ENCODE data around the gene IKZF3.

Gene IKZF3

DNA sequence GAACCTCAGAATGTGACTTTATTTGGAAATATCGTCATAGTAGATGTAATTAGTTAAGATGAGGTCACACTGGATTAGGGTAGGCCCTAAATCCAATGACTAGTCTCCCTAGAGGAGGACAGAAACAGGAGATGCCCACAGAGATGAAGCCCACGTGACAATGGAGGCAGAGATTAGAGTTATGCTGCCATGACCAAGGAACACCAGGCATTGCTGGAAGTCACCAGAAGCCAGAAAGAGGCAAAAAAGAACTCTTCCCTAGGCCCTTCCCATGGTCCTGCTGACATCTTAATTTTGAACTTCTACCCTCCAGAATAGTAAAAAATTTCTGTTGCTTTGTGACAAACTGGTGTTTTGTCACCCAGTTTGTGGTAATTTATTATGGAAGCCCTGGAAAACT is 49.6 kb downstream of the IKZF3 start:
- no peak for DNase-seq (ENCODE audit: low read depth)

GRCh38 chr17:39813631-39814030 is 50.5 kb downstream of the IKZF3 start:
- DNase-seq (ENCODE audit: low read depth) = no peak

DNA sequence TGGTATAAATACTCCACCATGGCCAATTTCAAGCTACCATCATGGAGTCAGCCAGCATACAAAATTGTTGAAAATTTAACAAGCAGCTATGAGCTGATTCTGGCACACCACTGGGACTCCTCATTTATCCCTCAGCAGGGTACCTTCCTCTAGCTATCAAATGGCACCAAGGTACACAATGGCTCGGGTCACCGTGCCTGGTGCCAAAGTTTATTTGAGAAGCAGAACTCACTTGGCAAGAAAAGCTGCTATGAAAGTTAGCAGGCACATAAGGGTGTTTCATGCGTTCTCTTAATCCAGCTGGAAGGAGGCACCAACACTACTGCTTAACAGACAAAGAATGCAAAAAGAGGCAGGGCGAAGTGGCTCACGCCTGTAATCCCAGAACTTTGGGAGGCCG is 51.6 kb downstream of the IKZF3 start:
- no peak for DNase-seq (ENCODE audit: low read depth)

GRCh38 chr17:39810939-39811728 is 53.0 kb downstream of the IKZF3 start:
- no peak for DNase-seq (ENCODE audit: low read depth)

- DNase-seq (ENCODE audit: low read depth) = no peak
These were observed 54.9 kb downstream of the IKZF3 start for GRCh38 chr17:39809221-39809620.

GRCh38 chr17:39808409-39808997 is 55.6 kb downstream of the IKZF3 start:
- no peak for DNase-seq (ENCODE audit: low read depth)

- DNase-seq (ENCODE audit: low read depth) = no peak
These were observed 59.3 kb downstream of the IKZF3 start for GRCh38 chr17:39804839-39805238.

GRCh38 chr17:39801055-39801454 is 63.1 kb downstream of the IKZF3 start:
- DNase-seq (ENCODE audit: low read depth) = no peak

GRCh38 chr17:39800540-39800939 is 63.6 kb downstream of the IKZF3 start:
- DNase-seq (ENCODE audit: low read depth) = no peak

- no peak for DNase-seq (ENCODE audit: low read depth)
These were observed 64.7 kb downstream of the IKZF3 start for GRCh38 chr17:39799395-39799794.

DNA sequence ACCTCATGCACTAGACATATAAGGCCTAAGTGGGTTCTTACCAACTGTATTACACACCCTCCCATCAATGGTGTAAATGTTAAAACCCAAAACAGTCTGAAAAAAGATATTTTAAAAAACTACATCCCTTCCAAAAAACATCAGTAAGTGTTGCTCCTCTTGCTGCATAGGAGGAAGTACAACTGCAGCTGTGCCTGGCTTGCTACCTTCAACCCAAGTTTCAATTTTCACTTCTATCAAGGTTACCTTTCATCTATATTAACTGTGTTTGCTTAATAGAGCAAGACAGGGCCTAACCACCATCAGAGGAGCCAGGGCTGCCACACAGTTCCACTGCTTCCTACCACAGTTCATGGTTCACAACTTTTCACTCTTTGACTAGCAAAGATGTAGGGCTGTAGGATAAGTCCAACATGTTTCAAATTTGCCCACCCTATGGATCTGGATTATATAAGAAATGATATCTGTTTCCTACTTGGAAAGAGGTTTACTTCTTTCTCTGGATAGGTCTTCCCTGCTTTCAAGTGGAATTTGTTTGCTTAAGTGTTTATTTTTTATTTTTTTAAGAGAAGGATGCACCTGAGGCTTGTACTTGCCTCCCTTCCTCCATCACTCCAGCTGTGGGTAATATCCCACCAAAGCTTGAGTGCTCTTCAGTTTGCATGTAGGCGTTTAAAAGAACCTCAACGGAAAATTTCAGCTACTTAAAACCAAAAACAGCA is 69.7 kb downstream of the IKZF3 start:
- DNase-seq (ENCODE audit: low read depth) = no peak

GRCh38 chr17:39793301-39793872 is 70.7 kb downstream of the IKZF3 start:
- DNase-seq (ENCODE audit: low read depth) = no peak

DNA sequence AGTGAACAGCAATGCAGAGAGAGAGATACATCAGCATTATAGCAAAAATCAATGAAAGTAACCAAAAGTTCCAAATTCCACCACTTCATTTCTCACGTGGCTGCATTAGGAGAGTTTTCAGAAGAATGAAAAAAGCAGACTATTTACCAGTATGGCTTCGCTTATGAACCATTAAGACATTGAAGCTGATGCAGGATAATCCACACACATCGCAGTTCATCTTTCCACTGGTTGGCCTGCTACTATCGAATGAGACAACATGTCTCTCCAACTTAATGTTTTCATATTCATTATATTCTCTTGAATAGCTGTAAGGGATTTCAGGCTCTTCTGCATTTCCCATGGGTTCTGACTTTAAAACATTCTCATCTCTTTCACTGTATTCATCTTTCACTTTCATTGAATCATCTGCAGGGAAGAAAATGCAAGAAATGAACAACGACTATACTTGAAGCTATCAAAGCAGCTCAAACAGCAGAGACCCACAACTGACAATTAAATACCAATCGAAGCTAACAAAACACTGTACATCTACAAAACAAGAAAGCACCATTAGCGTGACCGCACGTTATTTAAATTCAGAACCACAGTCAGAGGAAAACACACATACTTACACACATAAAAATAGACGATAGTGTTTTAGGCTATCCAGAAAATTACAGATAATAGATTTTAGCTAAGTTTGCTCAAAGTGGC is 71.4 kb downstream of the IKZF3 start:
- no peak for DNase-seq (ENCODE audit: low read depth)

GRCh38 chr17:39791111-39791992 is 72.8 kb downstream of the IKZF3 start:
- DNase-seq (ENCODE audit: low read depth) = no peak

- DNase-seq (ENCODE audit: low read depth) = peak; percentile 29
These were observed 76.2 kb downstream of the IKZF3 start for GRCh38 chr17:39787743-39788484.

DNA sequence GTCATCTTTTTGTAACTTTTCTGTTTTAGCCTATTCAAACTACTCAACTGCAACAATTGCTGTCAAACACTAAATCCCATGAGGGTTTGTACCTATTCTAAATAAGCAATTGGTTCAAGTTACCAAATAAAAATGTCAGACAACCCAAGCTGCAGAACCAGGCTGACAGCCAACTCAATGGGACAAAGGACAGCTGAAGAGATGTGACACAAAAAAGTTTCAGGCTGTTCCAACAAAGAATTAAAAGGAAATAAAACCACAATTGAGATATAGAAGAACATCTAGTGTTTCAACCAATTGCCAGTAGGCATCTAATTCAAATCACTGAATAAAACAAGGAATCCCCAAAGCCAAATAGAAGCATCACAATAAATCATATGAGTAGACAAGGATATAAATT is 77.1 kb downstream of the IKZF3 start:
- DNase-seq (ENCODE audit: low read depth) = no peak

- DNase-seq (ENCODE audit: low read depth) = no peak
These were observed 81.1 kb downstream of the IKZF3 start for GRCh38 chr17:39782980-39783379.

DNA sequence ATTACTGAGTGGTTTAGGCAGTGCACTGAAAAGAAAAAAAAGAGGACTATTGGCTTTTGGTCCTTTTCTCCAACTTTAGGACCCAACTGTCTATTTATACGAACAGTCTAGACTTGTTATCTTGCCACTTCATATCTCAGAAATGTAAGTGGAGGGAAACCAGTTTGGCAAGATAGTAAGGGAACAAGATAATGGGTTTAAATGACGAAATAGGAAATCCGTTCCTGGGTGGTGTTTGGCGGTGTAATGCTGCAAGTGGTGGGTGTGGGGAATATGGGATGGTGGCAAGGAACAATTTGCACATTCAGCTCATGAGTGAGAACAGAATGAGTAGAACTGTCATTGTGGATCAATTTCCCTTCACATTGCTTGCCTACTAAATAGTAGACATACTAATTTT is 81.6 kb downstream of the IKZF3 start:
- no peak for DNase-seq (ENCODE audit: low read depth)

- DNase-seq (ENCODE audit: low read depth) = no peak
These were observed 82.3 kb downstream of the IKZF3 start for GRCh38 chr17:39781861-39782213.

GRCh38 chr17:39781031-39781860 is 82.9 kb downstream of the IKZF3 start:
- peak; percentile 7 for DNase-seq (ENCODE audit: low read depth)
